Testis (tissue), 2 donors: ENCODE measurements around the gene FOXR2.

Source experiments
- CTCF ChIP-seq, 3 experiments: fragments of 450-650 bp in 2 of 3; fragments of 200-600 bp in 1 of 3; sonication (generic) in 1 of 3; IDR thresholded peaks; one replicate each; pipeline ENCODE4 v1.5.1; 2016 to 2019; ENCODE audit warnings: antibody characterized with exemption in 3 of 3, mild to moderate bottlenecking in 2 of 3, moderate library complexity in 1 of 3
- POLR2A ChIP-seq: fragments of 450-650 bp; IDR thresholded peaks from one replicate; pipeline ENCODE4 v1.6.1; 2017; ENCODE audit warnings: antibody characterized with exemption, mild to moderate bottlenecking, moderate library complexity

- TF ChIP-seq CTCF (IDR thresholded peaks at IDR 0.05) (no peak), POLR2A (no peak)
These were observed at the start of gene FOXR2 for GRCh38 chrX:55623100-55623499.
